GM12878 (cell line): Measurements from ENCODE around the gene MOCS1. TPM values are rescaled to one million over a fixed set of nuclear protein-coding genes. Genes with fewer than 3 reads are reported as not detected.

Source experiments
- ATAC-seq: fragments of 200-7000 bp; cut with Tn5 transposase; 3 replicates; pipeline ENCODE4 v1.9.1; 2020; ENCODE audit warnings: mild to moderate bottlenecking, moderate library complexity
- BruUV-seq: library from RNA; stranded (reverse); fragments of 400-500 nt; replicated peaks from 2 replicates; lab custom pipeline; 2021; lab: Mats Ljungman, UMichigan
- CTCF ChIA-PET: fragments of 300-600 bp; sonication (Branson Sonifier 250); formaldehyde crosslinking; extraction: SDS; loops from one replicate; lab custom pipeline; 2021; ENCODE audit warnings: inconsistent platforms; lab: Yijun Ruan, JAX
- POLR2A ChIA-PET: fragments of 350-600 bp; formaldehyde crosslinking; extraction: SDS; loops from one replicate; lab custom pipeline; 2021; ENCODE audit warnings: inconsistent platforms; lab: Charles Lee
- RAD21 ChIA-PET: fragments of 300-600 bp; sonication (Branson Sonifier 250); formaldehyde crosslinking; loops from one replicate; lab custom pipeline; 2023; ENCODE audit warnings: antibody characterized with exemption; ENCODE audit not compliant: unreplicated experiment; lab: Charles Lee
- SMC1A ChIA-PET: fragments of 300-600 bp; sonication (Branson Sonifier 250); formaldehyde crosslinking; loops from one replicate; lab custom pipeline; 2023; ENCODE audit not compliant: unreplicated experiment, uncharacterized antibody; lab: Charles Lee
- DNase-seq: peaks from one replicate; pipeline ENCODE4 v3.0.0-alpha.2; 2011; ENCODE audit warnings: low read depth, low spot score
- FAIRE-seq: peaks from 3 replicates; lab custom pipeline; 2011; peaks lifted over from hg19 to GRCh38; lab: Jason Lieb, UNC
- H2AFZ ChIP-seq: 2 replicates; pipeline ENCODE4 v1.6.0; 2011; ENCODE audit warnings: low read depth, low read length, control low read depth; ENCODE audit not compliant: control insufficient read depth
- H3K27ac ChIP-seq: 2 replicates; pipeline ENCODE4 v1.5.1; 2011; ENCODE audit warnings: control low read depth; ENCODE audit not compliant: control insufficient read depth, insufficient read depth
- H3K27me3 ChIP-seq, 2 experiments: replicated peaks in 1 of 2; 2 replicates each; pipeline versions ENCODE4 v1.6.0 to v1.6.1; 2011; ENCODE audit warnings: low read length in 1 of 2; ENCODE audit not compliant: control insufficient read depth in 2 of 2, insufficient read depth in 2 of 2
- H3K36me3 ChIP-seq, 2 experiments: 2 replicates each; pipeline ENCODE4 v1.5.1; 2011; ENCODE audit warnings: low read length in 1 of 2; ENCODE audit not compliant: control insufficient read depth in 2 of 2, insufficient read depth in 2 of 2
- H3K4me1 ChIP-seq: 2 replicates; pipeline ENCODE4 v1.6.1; 2011; ENCODE audit warnings: mild to moderate bottlenecking, low read length, moderate library complexity, mixed read lengths; ENCODE audit not compliant: control insufficient read depth, insufficient read depth
- H3K4me2 ChIP-seq: 2 replicates; pipeline ENCODE4 v1.6.0; 2011; ENCODE audit warnings: control low read depth; ENCODE audit not compliant: control insufficient read depth, insufficient read depth
- H3K4me3 ChIP-seq: fragments of 200-600 bp; sonication (generic); 2 replicates; pipeline ENCODE4 v1.5.1; 2016
- H3K79me2 ChIP-seq: 2 replicates; pipeline ENCODE4 v1.6.0; 2011; ENCODE audit warnings: low read length; ENCODE audit not compliant: control insufficient read depth, insufficient read depth
- H3K9ac ChIP-seq: 2 replicates; pipeline ENCODE4 v1.8.0; 2011; ENCODE audit warnings: low read length, control low read depth, mixed read lengths; ENCODE audit not compliant: control insufficient read depth, insufficient read depth
- H3K9me3 ChIP-seq: replicated peaks from 3 replicates; pipeline ENCODE4 v1.5.1; 2011; ENCODE audit warnings: mild to moderate bottlenecking, low read length; ENCODE audit not compliant: control insufficient read depth, insufficient read depth
- H4K20me1 ChIP-seq: 2 replicates; pipeline ENCODE4 v1.6.0; 2011; ENCODE audit not compliant: control insufficient read depth, insufficient read depth
- BHLHE40 ChIP-seq, 2 experiments: fragments of 450-650 bp in 1 of 2; IDR thresholded peaks; 2 replicates each; pipeline ENCODE4 v1.6.1; 2011 to 2017; ENCODE audit warnings: low read depth in 2 of 2, borderline replicate concordance in 1 of 2, improper control_type of control experiment in 1 of 2, low read length in 1 of 2, mild to moderate bottlenecking in 1 of 2
- MTA2 ChIP-seq: fragments of 450-650 bp; IDR thresholded peaks from 2 replicates; pipeline ENCODE4 v1.6.1; 2016; ENCODE audit warnings: low read depth, mild to moderate bottlenecking, moderate library complexity
- MYB ChIP-seq: fragments of 150-350 bp; IDR thresholded peaks from 2 replicates; pipeline ENCODE4 v1.6.1; 2014; ENCODE audit warnings: mild to moderate bottlenecking, low read depth, low read length, borderline replicate concordance
- NBN ChIP-seq: fragments of 450-650 bp; IDR thresholded peaks from 2 replicates; pipeline ENCODE4 v1.6.1; 2016
- STAT3 ChIP-seq: IDR thresholded peaks from 2 replicates; pipeline ENCODE4 v1.6.1; 2011; ENCODE audit warnings: low read depth, low read length, improper control_type of control experiment
- TCF3 ChIP-seq: IDR thresholded peaks from 2 replicates; pipeline ENCODE4 v1.6.1; 2012; ENCODE audit warnings: low read depth, mild to moderate bottlenecking, low read length, borderline replicate concordance; ENCODE audit not compliant: insufficient read depth
- WGBS: methylation state at CpG from one replicate; pipeline ENCODE4 v1.1.6; 2016; ENCODE audit warnings: low lambda C conversion rate; ENCODE audit not compliant: insufficient replicate concordance, insufficient coverage; ENCODE audit errors: missing lambda C conversion rate; 5-methylcytosine and 5-hydroxymethylcytosine counted together
- in situ Hi-C: fragments of 300-500 bp; cut with MboI; formaldehyde crosslinking; loops from 9 replicates; pipeline ENCODE4 v1.14.3; 2018; ENCODE audit warnings: mixed read lengths
- intact Hi-C: fragments of 100-400 bp; cut with micrococcal nuclease; formaldehyde crosslinking; loops from one replicate; pipeline ENCODE4 v1.14.2; 2022; ENCODE audit not compliant: unreplicated experiment
- polyA plus RNA-seq, 11 experiments: library from polyadenylated mRNA; depleted of rRNA in 4 of 11; unstranded in 6 of 11; stranded (reverse) in 5 of 11; fragments of >200 nt; fragmentation: Nextera tagmentation in 4 of 11; fragmentation: Illumina TruSeq in 1 of 11; extraction: Ambion mirVana in 4 of 11; extraction: Trizol in 1 of 11; gene quantifications; 1 replicate in 1 of 11; 2 replicates in 10 of 11; pipeline versions ENCODE4 v1.2.1 to v1.2.3, GENCODE V29; 2011 to 2016; ENCODE audit warnings: inconsistent platforms in 2 of 11, missing spikeins in 2 of 11, low read depth in 1 of 11
- total RNA-seq, 4 experiments: library from RNA; depleted of rRNA in 3 of 4; stranded (reverse); fragments of >200 nt in 3 of 4; fragmentation: Illumina TruSeq in 1 of 4; extraction: Trizol in 1 of 4; gene quantifications; 2 replicates each; pipeline versions ENCODE4 v1.2.1 to v1.2.3, GENCODE V29; 2013 to 2021
- TF ChIP-seq, protein P1 (sequence below): fragments of 450-650 bp; IDR thresholded peaks from 2 replicates; pipeline ENCODE4 v1.6.1; 2017; ENCODE audit warnings: mild to moderate bottlenecking, moderate library complexity

Gene MOCS1
- total and polyA plus RNA-seq, 10 of the 15 experiments (the other 5 are each of a cell fraction or from before 2014, with no cell fraction given) = 0.02 to 5.4 (median 0.16) TPM; not detected in 2

DNA sequence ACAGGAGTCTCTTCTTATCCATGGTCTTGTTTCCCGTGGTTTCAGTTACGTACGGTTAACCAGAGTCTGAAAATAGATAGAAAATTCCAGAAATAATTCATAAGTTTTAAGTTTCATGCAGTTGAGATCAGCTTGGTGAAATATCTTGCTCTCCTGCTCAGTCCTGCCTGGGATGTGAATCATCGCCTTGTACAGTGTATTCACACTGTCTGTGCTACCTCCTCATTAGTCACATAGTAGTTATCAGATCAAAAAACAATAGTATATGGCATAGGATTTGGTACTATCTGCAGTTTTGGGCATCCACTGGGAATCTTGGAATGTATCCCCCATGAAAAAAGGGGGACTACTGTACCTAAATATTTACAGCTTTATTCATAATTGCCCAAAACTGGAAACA is 22.7 kb upstream of the MOCS1 start:
- intact Hi-C loops = no loop called here
- CTCF ChIA-PET = no interaction called here
- no peak for FAIRE-seq
- Histone ChIP-seq H3K9me3 (no peaks in the 10 kb centered on the region), H3K4me2 (no peak overlapping the region), H2AFZ (no peak overlapping the region), H3K36me3 (no peaks in the 10 kb centered on the region), H3K4me3 (no peak overlapping the region), H3K79me2 (no peaks in the 10 kb centered on the region), H3K4me1 (no peaks in the 10 kb centered on the region), H4K20me1 (no peaks in the 10 kb centered on the region), H3K9ac (no peak overlapping the region), H3K27ac (no peak overlapping the region), H3K27me3 (no peaks in the 10 kb centered on the region)
- TF ChIP-seq, protein P1, sequence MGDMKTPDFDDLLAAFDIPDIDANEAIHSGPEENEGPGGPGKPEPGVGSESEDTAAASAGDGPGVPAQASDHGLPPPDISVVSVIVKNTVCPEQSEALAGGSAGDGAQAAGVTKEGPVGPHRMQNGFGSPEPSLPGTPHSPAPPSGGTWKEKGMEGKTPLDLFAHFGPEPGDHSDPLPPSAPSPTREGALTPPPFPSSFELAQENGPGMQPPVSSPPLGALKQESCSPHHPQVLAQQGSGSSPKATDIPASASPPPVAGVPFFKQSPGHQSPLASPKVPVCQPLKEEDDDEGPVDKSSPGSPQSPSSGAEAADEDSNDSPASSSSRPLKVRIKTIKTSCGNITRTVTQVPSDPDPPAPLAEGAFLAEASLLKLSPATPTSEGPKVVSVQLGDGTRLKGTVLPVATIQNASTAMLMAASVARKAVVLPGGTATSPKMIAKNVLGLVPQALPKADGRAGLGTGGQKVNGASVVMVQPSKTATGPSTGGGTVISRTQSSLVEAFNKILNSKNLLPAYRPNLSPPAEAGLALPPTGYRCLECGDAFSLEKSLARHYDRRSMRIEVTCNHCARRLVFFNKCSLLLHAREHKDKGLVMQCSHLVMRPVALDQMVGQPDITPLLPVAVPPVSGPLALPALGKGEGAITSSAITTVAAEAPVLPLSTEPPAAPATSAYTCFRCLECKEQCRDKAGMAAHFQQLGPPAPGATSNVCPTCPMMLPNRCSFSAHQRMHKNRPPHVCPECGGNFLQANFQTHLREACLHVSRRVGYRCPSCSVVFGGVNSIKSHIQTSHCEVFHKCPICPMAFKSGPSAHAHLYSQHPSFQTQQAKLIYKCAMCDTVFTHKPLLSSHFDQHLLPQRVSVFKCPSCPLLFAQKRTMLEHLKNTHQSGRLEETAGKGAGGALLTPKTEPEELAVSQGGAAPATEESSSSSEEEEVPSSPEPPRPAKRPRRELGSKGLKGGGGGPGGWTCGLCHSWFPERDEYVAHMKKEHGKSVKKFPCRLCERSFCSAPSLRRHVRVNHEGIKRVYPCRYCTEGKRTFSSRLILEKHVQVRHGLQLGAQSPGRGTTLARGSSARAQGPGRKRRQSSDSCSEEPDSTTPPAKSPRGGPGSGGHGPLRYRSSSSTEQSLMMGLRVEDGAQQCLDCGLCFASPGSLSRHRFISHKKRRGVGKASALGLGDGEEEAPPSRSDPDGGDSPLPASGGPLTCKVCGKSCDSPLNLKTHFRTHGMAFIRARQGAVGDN = no peak
- POLR2A ChIA-PET = no interaction called here
- DNase-seq = no peak
- WGBS = 21% methylated on average over 4 of the region's 4 CpGs
- RAD21 ChIA-PET = no interaction called here
- SMC1A ChIA-PET = interaction anchor here (0.9 kb wide), 1 partner anchor 352 kb away, joined by 4 read pairs; no protein-coding TSS in a partner anchor
- BruUV-seq = no TSS peak
- ATAC-seq = no peak
- in situ Hi-C loops = no loop called here

- Histone ChIP-seq H4K20me1 (no peaks in the 10 kb centered on the region), H3K4me3 (no peak overlapping the region), H3K27ac (no peak overlapping the region), H3K79me2 (no peaks in the 10 kb centered on the region), H3K9ac (no peak overlapping the region), H3K4me1 (no peaks in the 10 kb centered on the region), H3K36me3 (no peaks in the 10 kb centered on the region), H3K27me3 (no peaks in the 10 kb centered on the region), H2AFZ (no peak overlapping the region), H3K9me3 (no peaks in the 10 kb centered on the region), H3K4me2 (no peak overlapping the region)
- ChIA-PET SMC1A (interaction anchor here (0.6 kb wide), 1 partner anchor 499 kb away, joined by 4 read pairs; no protein-coding TSS in a partner anchor), POLR2A (no interaction called here), RAD21 (no interaction called here), CTCF (no interaction called here)
- in situ Hi-C loops (no loop called here), intact Hi-C loops (no loop called here)
- ATAC-seq = no peak
- no peak for DNase-seq
- no TSS peak for BruUV-seq
- WGBS = 7% methylated on average over 2 of the region's 2 CpGs
- FAIRE-seq = no peak
- TF ChIP-seq BHLHE40 (IDR thresholded peaks at IDR 0.05; ENCODE audit: borderline replicate concordance in 1 of 2, low read depth in 2 of 2, low read length in 1 of 2) (no peak), MTA2 (no peak), MYB (no peak), NBN (no peak), TCF3 (no peak), STAT3 (no peak)
Observed at GRCh38 chr6:39953076-39953618, 18.9 kb upstream of the MOCS1 start.
